OCI-LY7 (cell line): Measurements from ENCODE around the gene MSANTD3. TPM values are rescaled to one million over a fixed set of nuclear protein-coding genes. Genes with fewer than 3 reads are reported as not detected.

Experiments
- BruUV-seq: library from RNA; stranded (reverse); fragments of 400-500 nt; replicated peaks from 2 replicates; lab custom pipeline; 2021; lab: Mats Ljungman, UMichigan
- CTCF ChIA-PET: fragments of 300-600 bp; sonication (Branson Sonifier 250); formaldehyde crosslinking; loops from one replicate; lab custom pipeline; 2022; ENCODE audit warnings: antibody characterized with exemption; ENCODE audit not compliant: unreplicated experiment; lab: Charles Lee
- POLR2A ChIA-PET: fragments of 300-600 bp; sonication (Branson Sonifier 250); formaldehyde crosslinking; loops from one replicate; lab custom pipeline; 2022; ENCODE audit warnings: antibody characterized with exemption; lab: Charles Lee
- DNase-seq: peaks from one replicate; pipeline ENCODE4 v3.0.0-alpha.2; 2015; ENCODE audit warnings: low spot score
- H2AFZ ChIP-seq: fragments of 200-600 bp; sonication (generic), shearing (Covaris generic); 2 replicates; pipeline ENCODE4 v1.6.1; 2014; ENCODE audit warnings: mild to moderate bottlenecking, antibody characterized with exemption, low read length, moderate library complexity
- H3K27ac ChIP-seq: fragments of 200-600 bp; sonication (generic); 2 replicates; pipeline ENCODE4 v1.5.1; 2014; ENCODE audit warnings: mixed run types, low read depth, mild to moderate bottlenecking, moderate library complexity, low read length, inconsistent platforms; ENCODE audit not compliant: poor library complexity, severe bottlenecking
- H3K36me3 ChIP-seq: fragments of 200-600 bp; sonication (generic); 2 replicates; pipeline ENCODE4 v1.6.1; 2014; ENCODE audit warnings: mild to moderate bottlenecking, antibody characterized with exemption, low read length, moderate library complexity, mixed read lengths; ENCODE audit not compliant: insufficient read depth
- H3K4me1 ChIP-seq: fragments of 200-600 bp; sonication (generic); 2 replicates; pipeline ENCODE4 v1.5.1; 2014; ENCODE audit warnings: mild to moderate bottlenecking, low read length; ENCODE audit not compliant: insufficient read depth, poor library complexity, severe bottlenecking
- H3K4me2 ChIP-seq: fragments of 200-600 bp; sonication (generic); 2 replicates; pipeline ENCODE4 v1.6.1; 2014; ENCODE audit warnings: mild to moderate bottlenecking, low read length
- H3K4me3 ChIP-seq: fragments of 200-600 bp; sonication (generic); 2 replicates; pipeline ENCODE4 v1.5.1; 2014; ENCODE audit warnings: mild to moderate bottlenecking, low read depth, low read length; ENCODE audit not compliant: poor library complexity, severe bottlenecking
- H3K79me2 ChIP-seq: fragments of 200-600 bp; sonication (generic); 2 replicates; pipeline ENCODE4 v1.6.1; 2016; ENCODE audit warnings: low read depth, mild to moderate bottlenecking, low read length, moderate library complexity, mixed read lengths; ENCODE audit not compliant: insufficient read depth
- H3K9me2 ChIP-seq: fragments of 200-600 bp; sonication (generic); 2 replicates; pipeline ENCODE4 v1.6.1; 2016; ENCODE audit warnings: mild to moderate bottlenecking, low read length, mixed read lengths; ENCODE audit not compliant: insufficient read depth
- H3K9me3 ChIP-seq: fragments of 200-600 bp; sonication (generic); 2 replicates; pipeline ENCODE4 v1.6.1; 2014; ENCODE audit warnings: mild to moderate bottlenecking, mixed run types, low read length, mixed read lengths
- H4K20me1 ChIP-seq: fragments of 200-600 bp; sonication (generic); 2 replicates; pipeline ENCODE4 v1.6.1; 2014; ENCODE audit warnings: mild to moderate bottlenecking, antibody characterized with exemption, low read length, moderate library complexity, mixed read lengths; ENCODE audit not compliant: insufficient read depth
- EZH2phosphoT487 ChIP-seq: fragments of 200-600 bp; sonication (generic); IDR thresholded peaks from 2 replicates; pipeline ENCODE4 v1.6.1; 2018; ENCODE audit warnings: low read depth, borderline replicate concordance, mild to moderate bottlenecking, mixed run types, antibody characterized with exemption, low read length, moderate library complexity, mixed read lengths
- intact Hi-C: fragments of 100-400 bp; cut with micrococcal nuclease; formaldehyde crosslinking; loops from one replicate; pipeline ENCODE4 v1.10.0; 2022; ENCODE audit not compliant: unreplicated experiment
- total RNA-seq, 2 experiments: library from RNA; depleted of rRNA in 1 of 2; stranded (reverse); fragments of >200 nt in 1 of 2; shearing (Covaris generic) in 1 of 2; gene quantifications; 2 replicates each; pipeline ENCODE4 v1.2.3, GENCODE V29; 2014 to 2022
- TF ChIP-seq, protein P1 (sequence below): fragments of 200-600 bp; sonication (generic); conservative IDR thresholded peaks from 2 replicates; pipeline ENCODE4 v1.5.1; 2014; ENCODE audit warnings: mild to moderate bottlenecking, antibody characterized with exemption, low read length, moderate library complexity, mixed read lengths

Gene MSANTD3
- total RNA-seq, 2 experiments from 2014 or later: 30.5 to 38.0 TPM

GRCh38 chr9:100430286-100430940 lies 3.5 kb downstream of the MSANTD3 start:
- Histone ChIP-seq H4K20me1 (no peaks in the 10 kb centered on the region), H2AFZ (no peak overlapping the region), H3K4me1 (peaks cover 20% of the 10 kb centered on the region), H3K4me2 (no peak overlapping the region), H3K9me3 (no peaks in the 10 kb centered on the region), H3K79me2 (peaks cover 7% of the 10 kb centered on the region; the same call in 1 of the 2 replicates), H3K9me2 (no peaks in the 10 kb centered on the region), H3K36me3 (no peaks in the 10 kb centered on the region), H3K27ac (no peak overlapping the region), H3K4me3 (no peak overlapping the region)
- CTCF ChIA-PET: no interaction called here
- intact Hi-C loops: loop anchor here (10.0 kb wide), 1 partner anchor 164 kb away; no protein-coding TSS in a partner anchor
- no peak for DNase-seq
- BruUV-seq: no TSS peak
- POLR2A ChIA-PET: interaction anchor here (0.6 to 0.7 kb wide), 2 partner anchors 9 to 42 kb away, joined by 3 to 6 read pairs; no protein-coding TSS in a partner anchor
- no peak for TF ChIP-seq EZH2phosphoT487
- TF ChIP-seq, protein P1, sequence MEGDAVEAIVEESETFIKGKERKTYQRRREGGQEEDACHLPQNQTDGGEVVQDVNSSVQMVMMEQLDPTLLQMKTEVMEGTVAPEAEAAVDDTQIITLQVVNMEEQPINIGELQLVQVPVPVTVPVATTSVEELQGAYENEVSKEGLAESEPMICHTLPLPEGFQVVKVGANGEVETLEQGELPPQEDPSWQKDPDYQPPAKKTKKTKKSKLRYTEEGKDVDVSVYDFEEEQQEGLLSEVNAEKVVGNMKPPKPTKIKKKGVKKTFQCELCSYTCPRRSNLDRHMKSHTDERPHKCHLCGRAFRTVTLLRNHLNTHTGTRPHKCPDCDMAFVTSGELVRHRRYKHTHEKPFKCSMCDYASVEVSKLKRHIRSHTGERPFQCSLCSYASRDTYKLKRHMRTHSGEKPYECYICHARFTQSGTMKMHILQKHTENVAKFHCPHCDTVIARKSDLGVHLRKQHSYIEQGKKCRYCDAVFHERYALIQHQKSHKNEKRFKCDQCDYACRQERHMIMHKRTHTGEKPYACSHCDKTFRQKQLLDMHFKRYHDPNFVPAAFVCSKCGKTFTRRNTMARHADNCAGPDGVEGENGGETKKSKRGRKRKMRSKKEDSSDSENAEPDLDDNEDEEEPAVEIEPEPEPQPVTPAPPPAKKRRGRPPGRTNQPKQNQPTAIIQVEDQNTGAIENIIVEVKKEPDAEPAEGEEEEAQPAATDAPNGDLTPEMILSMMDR: no peak

DNA sequence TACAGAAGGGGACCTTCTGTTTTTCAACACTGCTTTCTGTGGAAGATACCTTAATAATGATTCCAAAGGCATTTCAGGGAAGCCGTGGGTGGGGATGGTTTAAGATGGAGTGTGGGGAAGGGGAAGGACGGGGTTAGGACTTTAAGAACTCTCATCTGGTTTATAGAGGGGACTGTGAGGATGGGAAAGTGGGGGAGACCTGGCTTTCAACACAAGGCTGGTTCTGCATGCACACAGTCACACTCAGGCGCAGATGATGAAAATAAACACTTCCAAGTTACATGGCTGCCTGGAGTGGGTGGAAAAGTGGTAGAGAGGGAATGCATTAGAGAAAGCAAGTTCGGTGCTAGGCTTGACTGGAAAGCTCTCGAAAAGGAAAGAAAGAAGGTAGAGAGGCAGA lies 4.9 kb downstream of the MSANTD3 start:
- intact Hi-C loops: loop anchor here (10.0 kb wide), 1 partner anchor 163 kb away; no protein-coding TSS in a partner anchor
- Histone ChIP-seq H4K20me1 (no peaks in the 10 kb centered on the region), H3K27ac (no peak overlapping the region), H3K79me2 (peaks cover 7% of the 10 kb centered on the region; the same call in 1 of the 2 replicates), H3K4me2 (no peak overlapping the region), H2AFZ (no peak overlapping the region), H3K4me1 (peaks cover 11% of the 10 kb centered on the region), H3K9me2 (no peaks in the 10 kb centered on the region), H3K36me3 (no peaks in the 10 kb centered on the region), H3K4me3 (no peak overlapping the region), H3K9me3 (no peaks in the 10 kb centered on the region)
- no peak for TF ChIP-seq EZH2phosphoT487
- TF ChIP-seq, protein P1: no peak
- no peak for DNase-seq
- POLR2A ChIA-PET: no interaction called here
- BruUV-seq: no TSS peak
- CTCF ChIA-PET: no interaction called here

- no peak for DNase-seq
- no peak overlapping the region for H2AFZ ChIP-seq
- CTCF ChIA-PET: no interaction called here
- H4K20me1 ChIP-seq: no peaks in the 10 kb centered on the region
- no peaks in the 10 kb centered on the region for H3K9me3 ChIP-seq
- intact Hi-C loops: loop anchor here (10.0 kb wide), 1 partner anchor 162 kb away; no protein-coding TSS in a partner anchor
- H3K4me1 ChIP-seq: peaks cover 11% of the 10 kb centered on the region
- H3K79me2 ChIP-seq: peaks cover 7% of the 10 kb centered on the region; the same call in 1 of the 2 replicates
- no peak overlapping the region for H3K27ac ChIP-seq
- BruUV-seq: no TSS peak
- H3K9me2 ChIP-seq: no peaks in the 10 kb centered on the region
- no peak overlapping the region for H3K4me2 ChIP-seq
- POLR2A ChIA-PET: no interaction called here
- TF ChIP-seq EZH2phosphoT487: no peak
- TF ChIP-seq, protein P1: no peak
- no peaks in the 10 kb centered on the region for H3K36me3 ChIP-seq
- H3K4me3 ChIP-seq: no peak overlapping the region
Observed at GRCh38 chr9:100432736-100433135, 5.8 kb downstream of the MSANTD3 start.
